Measurements from ENCODE around the gene SLC31A1. TPM values are rescaled to one million over a fixed set of nuclear protein-coding genes. Genes with fewer than 3 reads are reported as not detected.

The SLC31A1 gene
- total and polyA plus RNA-seq, 2 of the 13 experiments (the other 11 are each of a cell fraction or from before 2014, with no cell fraction given), result 62.9 to 70.0 TPM

GRCh38 chr9:113302792-113303418 lies 81.6 kb downstream of the SLC31A1 start, which contains the start of gene RNF183 (continued):
- TF ChIP-seq NFE2 (CRISPR knock-in tag; IDR thresholded peaks at IDR 0.05), result no peak
- 0 out of 2 replicates have a peak, but pooled peaks have one; percentile 34 for TF ChIP-seq NKX3-1 (CRISPR knock-in tag; IDR thresholded peaks at IDR 0.05)
- TF ChIP-seq ZNF788 (CRISPR knock-in tag; IDR thresholded peaks at IDR 0.05; ENCODE audit: borderline replicate concordance), result peak; percentile 34; the same call in 1 of the 2 replicates
- TF ChIP-seq ZMYM4 (CRISPR knock-in tag; IDR thresholded peaks at IDR 0.05), result 0 out of 2 replicates have a peak, but pooled peaks have one; percentile 20
- no peak for TF ChIP-seq KLF16 (CRISPR knock-in tag; IDR thresholded peaks at IDR 0.05)
- peak; percentile 53 for TF ChIP-seq POGZ (CRISPR knock-in tag; IDR thresholded peaks at IDR 0.05)
- peak; percentile 64; the same call in 1 of the 2 replicates for TF ChIP-seq ADNP (CRISPR knock-in tag; IDR thresholded peaks at IDR 0.05)
- peak; percentile 21; the same call in 1 of the 2 replicates for TF ChIP-seq GABPB1 (CRISPR knock-in tag; IDR thresholded peaks at IDR 0.05)
- no peak; the same call in 1 of the 2 replicates for TF ChIP-seq TCF7 (IDR thresholded peaks at IDR 0.05; ENCODE audit: low read depth)
- 0 out of 2 replicates have a peak, but pooled peaks have one; percentile 13 for TF ChIP-seq REPIN1 (CRISPR knock-in tag; IDR thresholded peaks at IDR 0.05; ENCODE audit: borderline replicate concordance, low read depth)
- 0 out of 2 replicates have a peak, but pooled peaks have one; percentile 13 for TF ChIP-seq ZNF512 (CRISPR knock-in tag; IDR thresholded peaks at IDR 0.05)
- TF ChIP-seq RXRA (CRISPR knock-in tag; IDR thresholded peaks at IDR 0.05), result peak; percentile 78
- TF ChIP-seq NONO (IDR thresholded peaks at IDR 0.05), result no peak
- TF ChIP-seq NONO (CRISPR knock-in tag; conservative IDR thresholded peaks at IDR 0.05), result no peak; the same call in 1 of the 2 replicates
- 0 out of 2 replicates have a peak, but pooled peaks have one; percentile 40 for TF ChIP-seq KLF12 (CRISPR knock-in tag; IDR thresholded peaks at IDR 0.05; ENCODE audit: borderline replicate concordance)
- 0 out of 2 replicates have a peak, but pooled peaks have one; percentile 52 for TF ChIP-seq ZNF274 (CRISPR knock-in tag; IDR thresholded peaks at IDR 0.05)
- no peak for TF ChIP-seq PRMT3 (CRISPR knock-in tag; IDR thresholded peaks at IDR 0.05; ENCODE audit: borderline replicate concordance, low read depth)
- TF ChIP-seq ZMYM2 (CRISPR knock-in tag; IDR thresholded peaks at IDR 0.05), result peak; percentile 90
- TF ChIP-seq TOPORS (CRISPR knock-in tag; IDR thresholded peaks at IDR 0.05), result 0 out of 2 replicates have a peak, but pooled peaks have one; percentile 25
- TF ChIP-seq ARNT2 (CRISPR knock-in tag; IDR thresholded peaks at IDR 0.05; ENCODE audit: low read depth), result no peak
- TF ChIP-seq KDM1A (CRISPR knock-in tag; IDR thresholded peaks at IDR 0.05), result peak; percentile 78
- peak; percentile 90 for TF ChIP-seq ZNF687 (CRISPR knock-in tag; IDR thresholded peaks at IDR 0.05)

All from HepG2 (cell line).